ENCODE results near the gene UBE3D. TPM values are rescaled to one million over a fixed set of nuclear protein-coding genes. Genes with fewer than 3 reads are reported as not detected.

Gene UBE3D
- total and polyA plus RNA-seq, 2 experiments from 2014 or later: 7.3 to 11.4 TPM

DNA sequence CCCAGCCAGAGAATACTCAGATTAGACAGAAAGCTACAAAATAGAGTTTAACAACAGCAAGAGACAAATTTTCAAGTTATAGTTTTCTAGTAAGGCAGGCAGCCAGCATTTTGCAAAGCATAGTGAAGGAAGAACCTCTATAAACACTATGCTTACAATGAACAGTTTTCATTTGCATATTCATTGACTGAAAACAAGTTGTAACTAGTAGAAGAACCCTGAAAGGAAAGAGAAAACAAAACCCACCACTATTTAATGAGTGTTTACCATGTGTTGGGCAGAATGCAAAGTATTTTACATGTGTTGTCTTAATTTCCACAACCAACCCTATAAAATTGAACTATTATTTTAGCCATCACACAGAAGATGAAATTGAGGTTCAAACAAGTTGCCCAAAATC is 196.1 kb downstream of the UBE3D start:
- DNase-seq (ENCODE audit: low spot score): no peak
- Histone ChIP-seq H3K27me3 (no peaks in the 10 kb centered on the region), H3K36me3 (replicated peaks; ENCODE audit: insufficient read depth, low read depth) (no peaks in the 10 kb centered on the region), H4K20me1 (ENCODE audit: insufficient read depth, poor library complexity, severe bottlenecking) (no peaks in the 10 kb centered on the region), H2AFZ (no peak overlapping the region), H3K79me2 (no peaks in the 10 kb centered on the region), H3K9me2 (replicated peaks; ENCODE audit: insufficient read depth) (no peaks in the 10 kb centered on the region), H3K4me3 (no peak overlapping the region), H3K4me2 (no peak overlapping the region), H3K4me1 (ENCODE audit: insufficient read depth) (no peaks in the 10 kb centered on the region), H3K9me3 (ENCODE audit: low read depth) (no peaks in the 10 kb centered on the region), H3K27ac (no peak overlapping the region)
- no peak for TF ChIP-seq EZH2 (IDR thresholded peaks at IDR 0.05; ENCODE audit: borderline replicate concordance)
- TF ChIP-seq, protein P1, sequence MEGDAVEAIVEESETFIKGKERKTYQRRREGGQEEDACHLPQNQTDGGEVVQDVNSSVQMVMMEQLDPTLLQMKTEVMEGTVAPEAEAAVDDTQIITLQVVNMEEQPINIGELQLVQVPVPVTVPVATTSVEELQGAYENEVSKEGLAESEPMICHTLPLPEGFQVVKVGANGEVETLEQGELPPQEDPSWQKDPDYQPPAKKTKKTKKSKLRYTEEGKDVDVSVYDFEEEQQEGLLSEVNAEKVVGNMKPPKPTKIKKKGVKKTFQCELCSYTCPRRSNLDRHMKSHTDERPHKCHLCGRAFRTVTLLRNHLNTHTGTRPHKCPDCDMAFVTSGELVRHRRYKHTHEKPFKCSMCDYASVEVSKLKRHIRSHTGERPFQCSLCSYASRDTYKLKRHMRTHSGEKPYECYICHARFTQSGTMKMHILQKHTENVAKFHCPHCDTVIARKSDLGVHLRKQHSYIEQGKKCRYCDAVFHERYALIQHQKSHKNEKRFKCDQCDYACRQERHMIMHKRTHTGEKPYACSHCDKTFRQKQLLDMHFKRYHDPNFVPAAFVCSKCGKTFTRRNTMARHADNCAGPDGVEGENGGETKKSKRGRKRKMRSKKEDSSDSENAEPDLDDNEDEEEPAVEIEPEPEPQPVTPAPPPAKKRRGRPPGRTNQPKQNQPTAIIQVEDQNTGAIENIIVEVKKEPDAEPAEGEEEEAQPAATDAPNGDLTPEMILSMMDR (IDR thresholded peaks at IDR 0.05; ENCODE audit: poor library complexity): no peak
- no peak for TF ChIP-seq EZH2phosphoT487 (IDR thresholded peaks at IDR 0.05; ENCODE audit: low read depth, severe bottlenecking, unreplicated experiment)

DNA sequence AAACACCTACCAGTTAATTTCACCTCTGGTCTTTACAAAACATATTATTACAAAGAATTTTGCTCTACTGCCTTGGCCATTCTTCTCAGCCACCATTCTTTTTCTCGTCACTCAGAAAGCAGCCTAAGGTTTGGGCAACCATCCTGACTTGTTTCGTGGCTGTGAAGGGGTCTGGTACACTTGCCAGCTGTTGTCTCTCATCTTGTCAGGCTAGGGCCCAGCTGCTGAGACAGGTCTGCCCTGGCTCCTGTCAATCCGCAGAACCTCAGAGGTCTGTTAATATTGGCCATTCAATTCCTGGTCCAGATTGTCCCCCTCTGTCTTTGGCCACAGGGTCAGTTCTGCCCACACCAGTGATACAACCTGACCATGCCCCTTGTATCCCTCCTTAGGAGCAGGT is 197.7 kb downstream of the UBE3D start:
- TF ChIP-seq EZH2phosphoT487 (IDR thresholded peaks at IDR 0.05; ENCODE audit: low read depth, severe bottlenecking, unreplicated experiment) (no peak), EZH2 (IDR thresholded peaks at IDR 0.05; ENCODE audit: borderline replicate concordance) (no peak)
- TF ChIP-seq, protein P1 (IDR thresholded peaks at IDR 0.05; ENCODE audit: poor library complexity): no peak
- Histone ChIP-seq H4K20me1 (ENCODE audit: insufficient read depth, poor library complexity, severe bottlenecking) (no peaks in the 10 kb centered on the region), H3K36me3 (replicated peaks; ENCODE audit: insufficient read depth, low read depth) (no peaks in the 10 kb centered on the region), H3K27me3 (no peaks in the 10 kb centered on the region), H3K9me3 (ENCODE audit: low read depth) (peaks cover 6% of the 10 kb centered on the region), H3K4me1 (ENCODE audit: insufficient read depth) (no peaks in the 10 kb centered on the region), H3K4me2 (no peak overlapping the region), H3K79me2 (no peaks in the 10 kb centered on the region), H3K9me2 (replicated peaks; ENCODE audit: insufficient read depth) (no peaks in the 10 kb centered on the region), H3K27ac (no peak overlapping the region), H3K4me3 (no peak overlapping the region), H2AFZ (no peak overlapping the region)
- 95% methylated on average over 3 of the region's 3 CpGs for WGBS (ENCODE audit: low lambda C conversion rate, missing lambda C conversion rate)
- no peak for DNase-seq (ENCODE audit: low spot score)

DNA sequence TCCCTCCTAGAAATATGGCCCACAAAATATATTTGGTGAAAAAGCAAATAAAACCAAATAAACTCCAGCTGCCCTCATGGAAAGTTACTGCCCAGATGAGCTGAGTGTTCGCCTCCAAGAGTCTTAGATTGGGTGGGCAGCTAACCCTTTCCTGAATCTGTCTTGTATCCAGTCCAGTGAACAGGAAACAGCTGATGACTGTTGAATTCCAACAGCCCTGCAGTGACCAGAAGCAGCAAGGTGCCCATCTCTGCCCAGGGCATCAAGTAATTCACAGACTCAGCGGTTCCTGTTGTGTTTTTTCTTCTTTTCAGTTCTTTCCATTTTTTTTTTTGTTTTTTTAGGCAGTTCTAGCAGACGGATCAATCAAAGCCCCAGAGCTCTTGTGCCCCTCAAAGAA is 199.2 kb downstream of the UBE3D start:
- no peak for TF ChIP-seq EZH2phosphoT487 (IDR thresholded peaks at IDR 0.05; ENCODE audit: low read depth, severe bottlenecking, unreplicated experiment)
- TF ChIP-seq EZH2 (IDR thresholded peaks at IDR 0.05; ENCODE audit: borderline replicate concordance): no peak
- TF ChIP-seq, protein P1 (IDR thresholded peaks at IDR 0.05; ENCODE audit: poor library complexity): no peak
- no peak overlapping the region for H3K4me2 ChIP-seq
- no peaks in the 10 kb centered on the region for H3K9me2 ChIP-seq (replicated peaks; ENCODE audit: insufficient read depth)
- H3K4me3 ChIP-seq: no peak overlapping the region
- H3K9me3 ChIP-seq (ENCODE audit: low read depth): peaks cover 6% of the 10 kb centered on the region
- H3K4me1 ChIP-seq (ENCODE audit: insufficient read depth): no peaks in the 10 kb centered on the region
- no peak for DNase-seq (ENCODE audit: low spot score)
- H3K79me2 ChIP-seq: no peaks in the 10 kb centered on the region
- H4K20me1 ChIP-seq (ENCODE audit: insufficient read depth, poor library complexity, severe bottlenecking): no peaks in the 10 kb centered on the region
- no peak overlapping the region for H3K27ac ChIP-seq
- H2AFZ ChIP-seq: no peak overlapping the region
- no peaks in the 10 kb centered on the region for H3K27me3 ChIP-seq
- WGBS (ENCODE audit: low lambda C conversion rate, missing lambda C conversion rate): 89% methylated on average over 3 of the region's 3 CpGs
- H3K36me3 ChIP-seq (replicated peaks; ENCODE audit: insufficient read depth, low read depth): no peaks in the 10 kb centered on the region

DNA sequence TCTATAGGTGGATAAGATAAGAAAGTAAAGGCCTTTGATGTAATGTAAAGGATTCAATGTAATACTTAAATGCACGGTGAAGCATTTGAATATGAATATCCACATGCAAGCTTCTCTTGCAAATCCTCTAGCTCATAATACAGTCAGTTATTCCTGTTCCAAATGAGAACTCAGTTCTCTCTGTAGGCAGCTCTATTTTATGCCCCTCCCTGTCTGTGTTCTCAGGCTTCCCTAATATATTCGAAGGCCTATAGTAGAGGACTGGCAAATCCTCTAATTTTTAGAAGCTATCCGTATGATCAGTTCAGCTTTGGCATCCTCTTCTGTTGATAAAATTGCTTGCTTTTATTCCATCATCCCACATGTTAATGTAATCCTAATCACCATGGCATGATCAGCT is 200.2 kb downstream of the UBE3D start:
- Histone ChIP-seq H3K9me3 (ENCODE audit: low read depth) (peaks cover 6% of the 10 kb centered on the region), H2AFZ (no peak overlapping the region), H3K27ac (no peak overlapping the region), H3K4me2 (no peak overlapping the region), H3K36me3 (replicated peaks; ENCODE audit: insufficient read depth, low read depth) (no peaks in the 10 kb centered on the region), H3K4me1 (ENCODE audit: insufficient read depth) (no peaks in the 10 kb centered on the region), H3K27me3 (no peaks in the 10 kb centered on the region), H3K4me3 (no peak overlapping the region), H3K9me2 (replicated peaks; ENCODE audit: insufficient read depth) (no peaks in the 10 kb centered on the region), H4K20me1 (ENCODE audit: insufficient read depth, poor library complexity, severe bottlenecking) (no peaks in the 10 kb centered on the region), H3K79me2 (no peaks in the 10 kb centered on the region)
- 90% methylated on average over 3 of the region's 3 CpGs for WGBS (ENCODE audit: low lambda C conversion rate, missing lambda C conversion rate)
- TF ChIP-seq EZH2 (IDR thresholded peaks at IDR 0.05; ENCODE audit: borderline replicate concordance): no peak
- TF ChIP-seq, protein P1 (IDR thresholded peaks at IDR 0.05; ENCODE audit: poor library complexity): no peak
- no peak for TF ChIP-seq EZH2phosphoT487 (IDR thresholded peaks at IDR 0.05; ENCODE audit: low read depth, severe bottlenecking, unreplicated experiment)
- DNase-seq (ENCODE audit: low spot score): no peak
